HCT116 (cell line): ENCODE measurements around the gene NCLN. TPM values are rescaled to one million over a fixed set of nuclear protein-coding genes. Genes with fewer than 3 reads are reported as not detected.
A peak's percentile ranks its signal among the peaks of the same experiment; 100 is the strongest.

Source experiments
- ATAC-seq: fragments of 200-7000 bp; cut with Tn5 transposase; 2 replicates; pipeline ENCODE4 v1.9.1; 2020; ENCODE audit warnings: mild to moderate bottlenecking, moderate library complexity
- BruUV-seq: library from RNA; stranded (reverse); fragments of 400-500 nt; replicated peaks from 2 replicates; lab custom pipeline; 2021; lab: Mats Ljungman, UMichigan
- CTCF ChIA-PET: fragments of 300-600 bp; sonication (Branson Sonifier 250); formaldehyde crosslinking; loops from one replicate; lab custom pipeline; 2021; ENCODE audit warnings: antibody characterized with exemption; lab: Charles Lee
- POLR2A ChIA-PET: fragments of 300-600, 350-600 bp; sonication (Branson Sonifier 250); formaldehyde crosslinking; loops from one replicate; lab custom pipeline; 2021; ENCODE audit warnings: antibody characterized with exemption; lab: Charles Lee
- RAD21 ChIA-PET, 2 experiments: fragments of 300-600 bp; sonication (Branson Sonifier 250); formaldehyde crosslinking; loops; one replicate each; lab custom pipeline; 2023; ENCODE audit warnings: low total read pairs in 2 of 2; ENCODE audit not compliant: uncharacterized antibody in 2 of 2, unreplicated experiment in 2 of 2, low non-redundant PET in 1 of 2; lab: Charles Lee
- DNase-seq: peaks from one replicate; pipeline ENCODE4 v3.0.0-alpha.2; 2010; ENCODE audit warnings: low read depth, low spot score
- H2AFZ ChIP-seq: fragments of 200-600 bp; shearing (Covaris generic), sonication (generic); 2 replicates; pipeline ENCODE4 v1.6.1; 2017; ENCODE audit warnings: low read depth, mixed run types, mixed read lengths, antibody characterized with exemption, low read length; ENCODE audit not compliant: poor library complexity, severe bottlenecking
- H3K27ac ChIP-seq: 2 replicates; pipeline ENCODE4 v1.5.1; 2012; ENCODE audit warnings: low read depth, low read length
- H3K27me3 ChIP-seq: fragments of 200-600 bp; sonication (generic); 2 replicates; pipeline ENCODE4 v1.6.1; 2016; ENCODE audit warnings: mixed run types, low read length, mixed read lengths; ENCODE audit not compliant: insufficient read depth
- H3K36me3 ChIP-seq, 2 experiments: fragments of 200-500 bp in 1 of 2; fragments of 200-600 bp in 1 of 2; sonication (Bioruptor generic) in 1 of 2; sonication (generic) in 1 of 2; 2 replicates each; pipeline versions ENCODE4 v1.5.1 to v1.6.1; 2014 to 2016; ENCODE audit warnings: low read length in 2 of 2, inconsistent platforms in 1 of 2, mixed read lengths in 1 of 2, mixed run types in 1 of 2; ENCODE audit not compliant: insufficient read depth in 2 of 2, control insufficient read depth in 1 of 2
- H3K4me1 ChIP-seq, 2 experiments: fragments of 200-600 bp in 1 of 2; sonication (generic) in 1 of 2; 2 replicates each; pipeline versions ENCODE4 v1.5.1 to v1.6.1; 2012 to 2017; ENCODE audit warnings: low read length in 2 of 2, inconsistent platforms in 1 of 2, mild to moderate bottlenecking in 1 of 2, mixed read lengths in 1 of 2, mixed run types in 1 of 2, moderate library complexity in 1 of 2; ENCODE audit not compliant: insufficient read depth in 2 of 2, control insufficient read depth in 1 of 2
- H3K4me2 ChIP-seq: fragments of 200-600 bp; sonication (generic); 2 replicates; pipeline ENCODE4 v1.6.1; 2017; ENCODE audit warnings: mixed run types, low read length, mixed read lengths
- H3K4me3 ChIP-seq, 2 experiments: fragments of 200-600 bp in 1 of 2; sonication (generic) in 1 of 2; replicated peaks in 1 of 2; 2 replicates each; pipeline ENCODE4 v1.5.1; 2011 to 2016; ENCODE audit warnings: low read length in 2 of 2, control low read depth in 1 of 2, low read depth in 1 of 2, mild to moderate bottlenecking in 1 of 2, mixed read lengths in 1 of 2, mixed run types in 1 of 2
- H3K79me2 ChIP-seq: fragments of 200-600 bp; sonication (generic); 2 replicates; pipeline ENCODE4 v1.6.1; 2017; ENCODE audit warnings: mild to moderate bottlenecking, mixed run types, low read length, moderate library complexity, mixed read lengths; ENCODE audit not compliant: insufficient read depth
- H3K9ac ChIP-seq: fragments of 200-600 bp; sonication (generic); 2 replicates; pipeline ENCODE4 v1.6.1; 2016; ENCODE audit warnings: low read length, mixed read lengths
- H3K9me2 ChIP-seq: fragments of 200-600 bp; sonication (generic), shearing (Covaris generic); 2 replicates; pipeline ENCODE4 v1.6.1; 2017; ENCODE audit warnings: mixed run types, mild to moderate bottlenecking, moderate library complexity; ENCODE audit not compliant: insufficient read depth
- H3K9me3 ChIP-seq, 2 experiments: fragments of 200-500 bp in 1 of 2; fragments of 200-600 bp in 1 of 2; sonication (Bioruptor generic) in 1 of 2; sonication (generic) in 1 of 2; 2 replicates each; pipeline ENCODE4 v1.6.1; 2014 to 2017; ENCODE audit warnings: low read length in 2 of 2, mixed read lengths in 2 of 2, inconsistent platforms in 1 of 2, low read depth in 1 of 2, mild to moderate bottlenecking in 1 of 2, mixed run types in 1 of 2, moderate library complexity in 1 of 2; ENCODE audit not compliant: control insufficient read depth in 1 of 2, insufficient read depth in 1 of 2
- H4K20me1 ChIP-seq: fragments of 200-600 bp; sonication (generic), shearing (Covaris generic); 2 replicates; pipeline ENCODE4 v1.6.1; 2017; ENCODE audit warnings: mixed run types, mild to moderate bottlenecking, moderate library complexity; ENCODE audit not compliant: insufficient read depth
- CEBPB ChIP-seq: IDR thresholded peaks from 2 replicates; pipeline ENCODE4 v1.6.1; 2012; ENCODE audit warnings: low read depth
- EZH2 ChIP-seq: fragments of 200-600 bp; sonication (generic); IDR thresholded peaks from 2 replicates; pipeline ENCODE4 v1.6.1; 2017; ENCODE audit warnings: antibody characterized with exemption, mixed run types
- POLR2A ChIP-seq: IDR thresholded peaks from 2 replicates; pipeline ENCODE4 v1.7.0; 2011; ENCODE audit warnings: borderline replicate concordance; ENCODE audit not compliant: insufficient read depth, insufficient read length; ENCODE audit errors: extremely low read depth
- TCF7L2 ChIP-seq: IDR thresholded peaks from 2 replicates; pipeline ENCODE4 v1.7.0; 2011; ENCODE audit warnings: borderline replicate concordance, inconsistent platforms; ENCODE audit not compliant: insufficient read depth, insufficient read length; ENCODE audit errors: extremely low read depth
- YY1 ChIP-seq: IDR thresholded peaks from 2 replicates; pipeline ENCODE4 v1.6.1; 2011; ENCODE audit warnings: low read length, low read depth, moderate library complexity, mild to moderate bottlenecking; ENCODE audit not compliant: insufficient replicate concordance; ENCODE audit errors: extremely low read depth
- ZFX ChIP-seq: fragments of 450-650 bp; IDR thresholded peaks from 2 replicates; pipeline ENCODE4 v1.6.1; 2017
- intact Hi-C: fragments of 100-400 bp; cut with micrococcal nuclease; formaldehyde crosslinking; loops from 2 replicates; pipeline ENCODE4 v1.10.0; 2022
- total RNA-seq: library from RNA; stranded (reverse); gene quantifications from one replicate; pipeline ENCODE4 v1.2.1, GENCODE V29; 2021; ENCODE audit not compliant: unreplicated experiment
- TF ChIP-seq, protein P1 (sequence below), 3 experiments: fragments of 200-600 bp in 1 of 3; sonication (generic) in 1 of 3; IDR thresholded peaks in 2 of 3; conservative IDR thresholded peaks in 1 of 3; 2 replicates each; pipeline ENCODE4 v1.5.1; 2012 to 2017; ENCODE audit warnings: low read depth in 2 of 3, low read length in 2 of 3, antibody characterized with exemption in 1 of 3, borderline replicate concordance in 1 of 3, control low read depth in 1 of 3, mild to moderate bottlenecking in 1 of 3, mixed read lengths in 1 of 3, mixed run types in 1 of 3, moderate library complexity in 1 of 3; ENCODE audit not compliant: insufficient read depth in 1 of 3
- TF ChIP-seq, protein P2 (sequence below): IDR thresholded peaks from 2 replicates; pipeline ENCODE4 v1.6.1; 2012

Gene NCLN
- total RNA-seq, 1 experiment from 2014 or later, result 119 TPM

DNA sequence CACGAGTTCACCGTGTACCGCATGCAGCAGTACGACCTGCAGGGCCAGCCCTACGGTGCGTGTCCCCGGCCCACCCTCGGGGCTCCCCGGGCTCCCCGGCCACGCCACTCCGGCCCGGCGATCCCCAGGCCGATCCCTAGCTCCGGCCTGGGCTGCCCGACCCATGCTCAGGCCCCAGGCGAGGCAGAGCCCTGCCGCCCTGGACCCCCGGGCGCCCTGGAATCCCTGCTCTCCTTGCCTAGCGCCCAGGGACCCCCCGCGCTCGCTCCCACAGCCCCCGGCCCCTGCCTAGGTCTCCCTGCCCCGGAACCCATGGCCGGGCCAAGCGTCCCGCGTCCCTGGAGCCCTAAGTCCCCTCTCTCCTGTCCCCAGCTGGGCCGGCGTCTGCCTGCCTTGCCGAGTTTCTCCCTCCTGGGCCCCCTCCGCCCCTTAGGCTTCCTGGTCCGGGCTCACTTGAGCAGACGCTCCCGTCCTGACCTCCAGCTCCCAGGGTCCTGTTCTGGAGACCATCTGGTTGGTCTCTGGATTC is 494 bp downstream of the NCLN start:
- intact Hi-C loops, result no loop called here
- DNase-seq (no peak), ATAC-seq (peak; percentile 51)
- H3K9ac ChIP-seq, result peak overlapping the region; percentile 96
- no peaks in the 10 kb centered on the region for H3K9me2 ChIP-seq
- H2AFZ ChIP-seq, result no peak overlapping the region
- CTCF ChIA-PET, result interaction anchor here (1.4 kb wide), 1 partner anchor 25 kb away, joined by 3 read pairs; no protein-coding TSS in a partner anchor
- peak overlapping the region; percentile 76 for H3K4me2 ChIP-seq
- H3K79me2 ChIP-seq, result peaks cover 54% of the 10 kb centered on the region
- H3K9me3 ChIP-seq, result no peaks in the 10 kb centered on the region
- RAD21 ChIA-PET, result no interaction called here
- POLR2A ChIA-PET, result no interaction called here
- TF ChIP-seq POLR2A (no peak), ZFX (peak; percentile 88; the same call in 1 of the 2 replicates)
- peaks cover 9% of the 10 kb centered on the region; the same call in 1 of the 2 replicates for H4K20me1 ChIP-seq
- peaks cover 12 to 32% of the 10 kb centered on the region in 2 experiments; a peak in 3 of 4 replicates for H3K4me1 ChIP-seq
- peak overlapping the region; percentile 94 to 96 for H3K4me3 ChIP-seq
- no peaks in the 10 kb centered on the region for H3K27me3 ChIP-seq
- peak overlapping the region; percentile 83 for H3K27ac ChIP-seq
- peaks cover 3 to 28% of the 10 kb centered on the region in 2 experiments; a peak in 2 of 4 replicates for H3K36me3 ChIP-seq
- no TSS peak for BruUV-seq

DNA sequence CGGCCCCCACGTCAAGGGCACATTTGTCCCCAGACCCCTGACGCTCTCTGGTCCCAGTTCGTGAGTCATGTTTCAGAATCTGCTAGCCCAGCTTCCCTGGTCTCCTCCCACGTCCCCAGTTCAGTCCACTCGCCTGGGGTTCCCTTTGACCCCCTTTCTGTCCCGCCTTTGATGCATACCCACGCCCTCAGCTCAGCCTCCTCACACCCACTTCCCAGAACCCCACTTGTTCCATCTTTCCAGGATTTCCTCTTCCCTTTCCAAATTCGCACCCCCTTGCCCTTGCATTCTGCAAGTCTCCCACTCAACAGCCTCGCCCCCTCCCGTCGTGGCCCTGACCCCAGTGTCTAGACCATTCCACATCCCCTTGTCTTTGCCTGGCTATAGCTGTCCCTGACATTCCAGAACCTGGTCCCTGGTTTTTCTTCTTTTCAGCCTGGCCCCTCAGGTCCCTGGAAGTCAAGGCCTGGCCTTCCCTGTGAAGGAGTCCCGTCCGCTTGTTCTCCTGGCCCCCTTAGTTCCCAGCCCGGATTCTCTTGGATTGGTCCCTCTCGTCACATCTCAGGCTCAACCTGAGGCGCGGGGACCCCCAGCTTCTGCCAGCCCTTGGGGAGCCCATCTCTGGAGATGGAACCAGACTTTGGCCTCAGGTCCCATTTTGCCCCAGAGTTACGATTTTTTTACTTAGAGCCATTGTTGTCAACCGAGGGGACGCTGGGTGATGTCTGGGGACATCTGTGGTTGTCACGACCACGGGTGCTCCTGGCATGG is 1.3 kb downstream of the NCLN start:
- peaks cover 63% of the 10 kb centered on the region for H3K79me2 ChIP-seq
- no peak overlapping the region for H2AFZ ChIP-seq
- CTCF ChIA-PET, result interaction anchor here (1.4 kb wide), 1 partner anchor 24 kb away, joined by 3 read pairs; no protein-coding TSS in a partner anchor
- peaks cover 12 to 32% of the 10 kb centered on the region in 2 experiments; a peak in 3 of 4 replicates for H3K4me1 ChIP-seq
- peak overlapping the region; percentile 94 to 96 for H3K4me3 ChIP-seq
- H4K20me1 ChIP-seq, result peaks cover 9% of the 10 kb centered on the region; the same call in 1 of the 2 replicates
- H3K9me2 ChIP-seq, result no peaks in the 10 kb centered on the region
- BruUV-seq, result TSS peak; percentile 47
- no peak for DNase-seq
- H3K27ac ChIP-seq, result peak overlapping the region; percentile 83; the same call in 1 of the 2 replicates
- peaks cover 4 to 28% of the 10 kb centered on the region in 2 experiments; a peak in 2 of 4 replicates for H3K36me3 ChIP-seq
- H3K27me3 ChIP-seq, result no peaks in the 10 kb centered on the region
- H3K4me2 ChIP-seq, result peak overlapping the region; percentile 76
- RAD21 ChIA-PET, result no interaction called here
- intact Hi-C loops, result no loop called here
- no peaks in the 10 kb centered on the region for H3K9me3 ChIP-seq
- peak overlapping the region; percentile 96 for H3K9ac ChIP-seq
- POLR2A ChIA-PET, result no interaction called here
- ATAC-seq, result no peak
- no peak for TF ChIP-seq CEBPB
- TF ChIP-seq TCF7L2, result no peak
- TF ChIP-seq EZH2, result no peak
- TF ChIP-seq YY1, result no peak
- TF ChIP-seq, protein P1, sequence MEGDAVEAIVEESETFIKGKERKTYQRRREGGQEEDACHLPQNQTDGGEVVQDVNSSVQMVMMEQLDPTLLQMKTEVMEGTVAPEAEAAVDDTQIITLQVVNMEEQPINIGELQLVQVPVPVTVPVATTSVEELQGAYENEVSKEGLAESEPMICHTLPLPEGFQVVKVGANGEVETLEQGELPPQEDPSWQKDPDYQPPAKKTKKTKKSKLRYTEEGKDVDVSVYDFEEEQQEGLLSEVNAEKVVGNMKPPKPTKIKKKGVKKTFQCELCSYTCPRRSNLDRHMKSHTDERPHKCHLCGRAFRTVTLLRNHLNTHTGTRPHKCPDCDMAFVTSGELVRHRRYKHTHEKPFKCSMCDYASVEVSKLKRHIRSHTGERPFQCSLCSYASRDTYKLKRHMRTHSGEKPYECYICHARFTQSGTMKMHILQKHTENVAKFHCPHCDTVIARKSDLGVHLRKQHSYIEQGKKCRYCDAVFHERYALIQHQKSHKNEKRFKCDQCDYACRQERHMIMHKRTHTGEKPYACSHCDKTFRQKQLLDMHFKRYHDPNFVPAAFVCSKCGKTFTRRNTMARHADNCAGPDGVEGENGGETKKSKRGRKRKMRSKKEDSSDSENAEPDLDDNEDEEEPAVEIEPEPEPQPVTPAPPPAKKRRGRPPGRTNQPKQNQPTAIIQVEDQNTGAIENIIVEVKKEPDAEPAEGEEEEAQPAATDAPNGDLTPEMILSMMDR (IDR thresholded peaks at IDR 0.05 in 2 of 3, conservative IDR thresholded peaks at IDR 0.05 in 1 of 3; ENCODE audit: borderline replicate concordance in 1 of 3, insufficient read depth in 1 of 3, low read depth in 2 of 3, low read length in 2 of 3), result no peak
- TF ChIP-seq, protein P2, sequence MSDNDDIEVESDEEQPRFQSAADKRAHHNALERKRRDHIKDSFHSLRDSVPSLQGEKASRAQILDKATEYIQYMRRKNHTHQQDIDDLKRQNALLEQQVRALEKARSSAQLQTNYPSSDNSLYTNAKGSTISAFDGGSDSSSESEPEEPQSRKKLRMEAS, result no peak
